ENCODE measurements around the gene LKAAEAR1. TPM values are rescaled to one million over a fixed set of nuclear protein-coding genes. Genes with fewer than 3 reads are reported as not detected.

LKAAEAR1 gene
- total RNA-seq, 1 donor from 2014 or later: not detected

DNA sequence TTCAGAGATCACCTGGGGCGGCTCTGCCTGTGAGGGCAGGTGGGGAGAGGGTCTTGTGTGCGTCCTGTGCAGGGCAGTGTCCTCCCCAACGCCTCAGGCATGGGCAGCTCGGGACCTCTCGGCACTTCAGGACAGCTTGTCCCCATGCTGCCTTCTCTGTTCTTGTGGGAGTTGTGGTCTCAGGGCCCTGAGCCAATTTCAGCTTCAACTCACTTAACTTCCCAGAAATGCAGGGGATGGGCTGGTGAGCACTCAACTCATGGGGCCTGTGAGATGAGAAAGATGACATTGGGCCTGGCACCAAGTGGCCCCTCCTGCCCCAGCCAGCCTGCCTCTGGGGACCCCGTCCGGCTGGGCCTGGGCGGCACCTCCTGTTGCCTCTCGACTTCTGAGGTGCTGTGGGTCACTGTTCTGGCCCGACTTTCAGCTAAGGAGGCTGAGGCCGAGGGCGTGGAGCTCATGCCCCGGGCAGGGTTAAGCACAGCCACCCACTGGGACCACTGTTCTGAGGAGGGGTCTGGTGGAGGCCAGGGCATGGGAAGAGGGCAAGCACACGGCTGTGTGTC, 11.6 kb downstream of the LKAAEAR1 start:
- DNase-seq (ENCODE audit: missing footprints) (peak; percentile 42), ATAC-seq (no peak)
- intact Hi-C loops (cut with DNase I): no loop called here

DNA sequence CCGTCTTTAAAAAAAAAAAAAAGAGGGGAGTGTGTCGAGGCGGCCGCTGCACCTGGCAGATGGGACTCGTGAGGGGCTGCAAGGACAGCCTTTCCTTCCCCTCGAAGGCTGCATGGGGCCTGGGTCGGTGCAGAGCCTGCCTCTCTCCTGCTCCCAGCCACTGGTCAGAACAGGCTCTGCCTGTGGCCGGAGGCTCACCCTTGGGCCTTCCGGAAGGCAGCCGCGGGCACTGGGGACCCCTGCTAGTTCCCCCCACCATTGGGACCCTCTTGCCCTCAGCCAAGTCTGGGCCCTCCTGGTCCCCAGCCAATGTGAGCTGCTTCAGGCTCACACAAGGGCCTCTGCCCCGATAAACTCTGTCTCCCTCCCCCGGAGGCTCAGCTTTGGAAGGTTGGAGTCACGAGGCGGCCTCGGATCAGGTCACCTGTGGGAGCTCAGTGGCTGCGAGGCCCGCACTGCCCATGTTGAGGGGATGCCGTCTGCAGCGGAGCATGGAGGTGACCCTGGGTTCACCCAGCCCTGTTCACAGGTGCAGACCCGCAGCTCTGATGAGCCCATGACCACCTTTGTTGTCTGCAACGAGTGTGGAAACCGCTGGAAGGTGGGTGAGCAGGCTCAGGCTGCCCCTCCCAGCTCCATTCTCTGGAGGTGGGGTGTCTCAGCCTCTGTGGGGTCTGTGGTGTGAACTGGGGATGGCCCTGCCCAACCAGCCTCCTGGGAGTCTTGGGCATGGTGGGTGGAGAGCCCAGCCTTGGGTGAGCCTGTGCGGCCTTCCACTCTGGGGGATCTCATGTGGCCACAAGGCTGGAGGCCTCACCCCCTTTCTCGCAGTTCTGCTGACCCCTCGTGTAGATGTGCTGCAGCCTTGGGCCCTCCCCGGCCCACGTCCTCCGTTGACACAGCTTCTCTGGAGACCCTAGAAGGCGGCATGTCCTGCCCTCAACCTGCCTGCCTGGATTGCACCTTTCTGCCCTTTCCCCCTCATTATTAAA, 12.6 kb downstream of the LKAAEAR1 start:
- intact Hi-C loops (cut with DNase I): no loop called here
- ATAC-seq (no peak), DNase-seq (ENCODE audit: missing footprints) (peak; percentile 58)

DNA sequence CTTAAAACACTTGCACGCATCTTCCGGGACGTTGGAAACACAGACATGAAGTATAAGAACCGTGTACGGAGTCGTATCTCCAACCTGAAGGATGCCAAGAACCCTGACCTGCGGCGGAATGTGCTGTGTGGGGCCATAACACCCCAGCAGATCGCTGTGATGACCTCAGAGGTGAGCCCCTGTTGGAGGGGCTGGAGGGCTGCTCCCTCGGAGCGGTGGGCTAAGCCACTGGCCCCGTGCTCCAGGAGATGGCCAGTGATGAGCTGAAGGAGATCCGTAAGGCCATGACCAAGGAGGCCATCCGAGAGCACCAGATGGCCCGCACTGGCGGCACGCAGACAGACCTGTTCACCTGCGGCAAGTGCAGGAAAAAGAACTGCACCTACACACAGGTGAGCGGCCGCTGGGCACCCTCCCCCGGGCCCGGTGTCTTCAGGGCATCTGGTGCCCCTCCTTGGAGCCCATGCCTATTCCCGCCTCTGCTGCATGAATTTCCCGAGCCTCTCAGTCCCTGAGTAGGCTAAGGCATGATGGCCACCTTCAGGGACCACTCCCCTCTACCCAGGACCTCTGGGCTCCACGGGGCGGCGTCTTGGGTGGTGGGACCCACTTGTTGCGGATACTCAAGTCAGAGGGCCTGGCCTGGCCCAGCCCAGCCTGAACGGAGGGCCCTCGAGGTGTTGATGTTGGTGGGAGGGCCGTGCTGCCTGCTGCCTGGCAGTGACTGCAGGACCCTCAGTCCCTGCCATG, 13.8 kb downstream of the LKAAEAR1 start:
- DNase-seq (ENCODE audit: missing footprints) (peak; percentile 34), ATAC-seq (no peak)
- intact Hi-C loops (cut with DNase I): no loop called here

DNA sequence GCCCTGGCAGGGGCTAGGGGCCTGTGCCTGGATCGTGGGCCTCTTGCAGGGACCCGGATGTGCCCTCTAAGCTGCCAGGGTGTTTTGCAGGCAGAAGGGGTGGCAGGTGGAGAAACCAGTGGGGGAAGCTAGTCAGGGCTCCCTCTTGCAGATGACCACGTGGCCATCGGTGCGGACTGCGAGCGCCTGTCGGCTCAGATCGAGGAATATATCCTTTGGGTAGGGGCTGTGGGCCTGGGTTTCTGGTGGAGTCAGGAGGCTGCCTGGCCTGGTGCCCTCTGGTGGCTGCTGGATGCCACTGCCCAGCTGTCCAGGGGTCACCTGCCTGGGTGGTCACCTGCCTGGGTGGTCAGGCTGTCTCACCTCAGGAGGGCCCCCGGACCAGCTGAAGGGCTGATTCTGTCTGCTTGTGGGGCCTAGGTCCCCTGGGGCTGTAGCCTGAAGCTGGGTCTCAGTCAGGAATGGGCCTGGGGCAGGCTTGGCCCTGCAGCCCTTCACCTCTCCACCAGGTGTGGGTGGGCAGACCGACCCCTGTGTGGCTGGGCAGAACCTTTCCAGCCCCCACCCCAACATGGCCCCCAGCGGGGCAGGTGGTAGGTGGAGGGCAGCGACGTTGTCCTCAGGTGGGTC, 14.5 kb downstream of the LKAAEAR1 start:
- intact Hi-C loops (cut with DNase I): no loop called here
- no peak for ATAC-seq
- DNase-seq (ENCODE audit: missing footprints): peak; percentile 50

DNA sequence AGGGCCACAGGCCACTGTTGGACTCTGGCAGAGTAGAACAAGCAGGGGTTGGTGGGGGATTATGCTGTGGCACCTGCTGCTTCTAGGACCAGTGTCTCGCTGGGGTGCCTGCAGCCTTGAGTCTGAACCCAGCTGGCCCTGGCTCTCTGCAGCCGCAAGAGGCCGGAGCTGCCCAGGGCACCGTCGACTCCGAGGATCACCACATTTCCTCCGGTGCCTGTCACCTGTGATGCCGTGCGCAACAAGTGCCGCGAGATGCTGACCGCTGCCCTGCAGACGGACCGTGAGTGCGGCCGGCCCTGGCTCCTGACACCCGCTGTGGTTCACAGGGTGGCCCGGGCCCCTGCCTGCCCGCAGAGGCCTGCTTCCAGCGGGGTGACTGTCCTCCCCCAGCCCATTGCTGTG, 15.0 kb downstream of the LKAAEAR1 start:
- no peak for ATAC-seq
- DNase-seq (ENCODE audit: missing footprints): no peak
- intact Hi-C loops (cut with DNase I): no loop called here

DNA sequence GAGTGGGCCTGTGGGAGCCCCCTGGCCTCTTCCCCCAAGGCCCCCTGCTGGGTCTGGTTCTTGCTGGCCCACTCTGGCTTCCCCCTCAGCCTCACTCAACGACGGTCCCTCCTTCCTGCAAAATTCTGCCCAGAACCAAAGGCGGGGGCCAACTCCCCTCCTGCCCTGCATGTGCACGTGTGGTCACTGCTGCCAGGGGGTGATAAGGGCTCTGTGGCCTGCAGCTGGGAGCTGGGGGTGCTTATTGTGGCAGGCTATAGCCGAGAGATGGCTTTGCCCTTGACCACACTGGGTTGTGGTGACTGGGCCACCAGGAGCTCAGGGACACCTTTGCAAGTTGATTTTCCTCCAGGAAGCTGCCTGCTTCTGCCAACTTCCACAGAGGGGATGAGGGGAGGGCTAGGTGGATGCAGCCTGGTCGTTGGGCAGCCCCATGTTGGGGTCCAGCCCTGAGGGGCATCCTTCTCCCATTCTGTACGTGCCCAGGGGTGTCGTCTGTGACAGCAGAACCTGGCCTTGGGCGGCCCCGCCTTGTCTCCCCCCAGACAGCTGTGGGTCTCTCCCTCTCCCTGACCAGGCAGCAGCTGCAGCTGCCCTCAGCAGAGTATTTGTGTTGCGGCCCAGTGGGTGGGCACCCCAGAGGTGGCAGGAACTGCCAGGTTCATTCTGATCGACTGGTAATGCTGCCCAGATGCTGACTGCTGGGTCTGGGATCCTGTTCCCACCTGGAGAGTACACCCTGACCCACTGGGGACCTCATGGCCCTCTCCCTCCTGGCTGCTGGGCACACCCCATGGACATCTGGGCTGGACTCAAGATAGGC, 15.6 kb downstream of the LKAAEAR1 start:
- intact Hi-C loops (cut with DNase I): no loop called here
- DNase-seq (ENCODE audit: missing footprints): no peak
- ATAC-seq: no peak

DNA sequence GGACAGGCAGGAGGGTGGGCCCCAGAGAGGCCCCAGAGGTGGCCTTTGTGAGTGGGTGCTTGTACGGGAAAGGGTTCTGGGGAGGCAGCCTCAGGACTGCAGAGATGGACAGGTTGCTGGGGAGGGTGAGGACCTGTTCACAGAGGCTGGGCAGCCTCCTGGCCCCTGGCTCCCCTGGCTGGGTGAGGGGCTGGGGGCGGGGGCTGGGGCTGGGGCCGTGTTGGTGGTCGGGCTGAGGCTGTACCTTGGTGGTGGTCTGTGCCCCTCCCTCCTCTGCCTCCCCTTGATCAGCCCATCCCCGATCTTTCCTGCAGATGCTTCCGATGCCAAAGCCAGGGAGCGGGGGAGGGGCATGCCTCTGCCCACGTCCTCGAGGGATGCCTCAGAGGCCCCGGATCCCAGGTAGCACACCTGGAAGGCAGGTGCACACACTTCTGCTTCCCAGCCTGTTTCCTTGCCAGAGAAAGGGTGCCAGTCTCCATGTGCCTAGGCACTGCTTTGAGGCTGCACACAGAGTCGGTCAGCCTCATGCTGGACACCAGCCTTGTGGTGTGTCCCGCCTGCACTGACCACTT, 16.4 kb downstream of the LKAAEAR1 start:
- no peak for DNase-seq (ENCODE audit: missing footprints)
- intact Hi-C loops (cut with DNase I): no loop called here

DNA sequence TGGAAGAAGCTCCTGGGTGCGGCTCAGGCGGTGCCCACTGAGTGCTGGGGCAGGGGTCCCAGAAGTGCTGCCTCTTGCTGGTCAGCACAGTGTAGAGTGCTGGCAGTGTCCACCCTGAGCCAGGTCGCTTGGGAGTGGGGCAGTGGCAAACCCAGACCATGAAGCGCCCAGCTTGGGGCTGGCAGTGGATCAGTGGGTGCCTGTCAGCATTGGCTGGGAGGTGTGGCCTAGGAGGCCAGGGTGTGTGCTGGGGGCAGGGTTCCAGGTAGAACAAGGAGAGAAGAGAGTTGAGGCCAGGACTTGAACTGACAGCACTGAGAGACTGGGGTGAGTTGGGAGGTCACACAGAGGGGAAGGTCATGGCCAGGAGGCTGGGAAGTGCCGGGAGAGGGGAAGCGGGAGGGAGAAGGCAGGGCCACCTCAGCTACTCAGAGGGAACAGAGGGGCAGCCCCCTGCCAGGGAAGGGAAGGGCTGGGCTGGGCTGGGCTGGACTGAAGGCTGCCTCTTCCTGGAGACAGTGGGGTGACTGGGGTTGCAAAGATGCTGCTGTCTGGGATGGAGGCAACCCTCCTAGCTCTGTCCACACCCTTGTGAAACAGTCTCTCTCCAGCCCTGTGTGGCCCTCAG, 17.1 kb downstream of the LKAAEAR1 start:
- ATAC-seq (no peak), DNase-seq (ENCODE audit: missing footprints) (no peak)
- intact Hi-C loops (cut with DNase I): no loop called here

More for the DNA sequence above, 16.4 kb downstream of the LKAAEAR1 start:
- no peak for ATAC-seq

DNA sequence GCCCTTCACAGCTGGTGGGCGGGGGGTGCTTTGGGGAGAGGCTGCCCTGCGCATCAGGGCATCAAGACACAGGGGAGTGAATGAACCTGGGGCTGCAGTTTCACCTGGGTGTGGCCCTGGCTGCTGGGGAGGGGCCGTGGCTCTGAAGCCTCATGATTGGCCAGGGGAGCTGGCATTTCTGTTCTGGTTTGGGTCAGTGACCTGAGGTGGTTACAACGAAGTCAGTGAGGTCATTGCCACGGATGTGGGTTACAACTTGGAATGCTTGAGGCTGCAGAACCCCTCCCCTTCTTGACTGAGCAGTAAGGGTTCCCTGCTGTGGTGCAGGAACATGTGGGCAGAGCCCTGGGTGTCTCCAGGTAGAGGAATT, 18.2 kb downstream of the LKAAEAR1 start:
- DNase-seq (ENCODE audit: missing footprints) (no peak), ATAC-seq (no peak)
- intact Hi-C loops (cut with DNase I): no loop called here

DNA sequence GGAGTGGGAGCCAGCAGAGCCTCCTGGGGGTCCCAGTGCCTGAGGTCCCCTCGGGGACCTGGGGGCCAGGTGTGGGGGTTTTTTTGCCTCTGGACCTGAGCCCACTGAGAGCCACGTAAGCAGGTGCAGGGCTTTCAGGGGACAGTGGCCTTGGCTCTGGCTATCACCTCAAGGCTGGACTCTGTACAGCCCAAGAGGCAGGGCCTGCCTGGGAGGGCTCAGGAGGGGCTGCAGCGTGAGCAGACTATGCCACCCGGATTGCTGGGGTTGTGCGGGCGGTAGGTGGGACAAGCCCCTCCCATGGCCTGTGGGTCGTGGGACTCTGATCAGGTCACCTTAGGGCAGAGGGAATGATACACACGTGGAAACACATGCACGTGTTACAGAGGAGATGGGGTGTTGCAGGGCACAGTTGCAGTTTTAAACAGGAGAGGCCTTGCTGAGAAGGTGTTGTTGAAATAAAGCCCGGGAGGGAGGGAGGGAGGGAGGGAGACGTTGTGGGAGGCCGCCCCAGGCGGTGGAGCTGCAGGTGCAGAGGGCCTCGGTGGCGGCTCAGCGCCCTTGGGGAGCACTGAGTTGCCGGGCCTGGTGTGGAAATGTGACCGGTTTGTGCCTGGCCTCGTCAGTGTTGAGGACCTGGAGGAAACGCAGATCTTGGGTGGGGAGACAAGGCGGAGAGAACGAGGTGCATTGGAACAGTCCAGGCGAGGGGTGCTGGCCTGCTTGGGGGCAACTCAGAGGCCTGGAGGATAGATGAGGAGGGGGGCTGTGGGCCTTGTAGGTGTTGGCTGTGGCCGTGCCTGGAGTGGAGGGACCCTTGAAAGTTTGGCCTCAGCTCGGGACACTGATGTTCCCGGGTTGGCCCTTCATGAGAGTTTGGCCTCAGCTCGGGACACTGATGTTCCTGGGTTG, 18.9 kb downstream of the LKAAEAR1 start:
- no peak for ATAC-seq
- intact Hi-C loops (cut with DNase I): no loop called here
- no peak for DNase-seq (ENCODE audit: missing footprints)

DNA sequence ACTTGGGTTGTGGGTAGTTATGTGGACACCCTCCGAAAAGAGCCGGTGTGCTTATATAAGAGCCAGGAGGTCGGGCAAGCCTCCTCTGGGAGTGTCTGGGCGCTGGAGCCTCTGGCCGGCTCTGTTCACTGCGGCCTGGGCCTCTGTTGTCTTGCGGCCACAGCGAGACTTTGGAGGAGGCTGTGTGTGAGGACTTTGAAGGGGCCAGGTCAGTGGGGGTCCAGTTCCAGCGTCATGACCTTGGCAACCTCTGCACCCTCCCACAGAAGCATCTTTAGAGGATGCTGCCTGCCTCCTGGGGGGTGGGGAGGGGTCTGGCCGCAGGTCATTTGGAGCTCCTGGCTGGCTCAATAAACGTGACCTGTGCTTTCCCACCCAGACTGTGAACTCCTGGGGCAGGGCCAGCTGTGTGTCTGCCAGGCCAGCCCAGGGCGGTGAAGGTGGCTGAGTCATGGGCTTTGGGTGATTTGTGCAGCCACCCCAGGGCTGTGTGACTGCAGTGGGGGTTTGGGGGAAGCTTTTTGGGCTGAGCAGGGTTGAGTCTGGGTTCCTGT, 20.0 kb downstream of the LKAAEAR1 start:
- intact Hi-C loops (cut with DNase I): no loop called here
- DNase-seq (ENCODE audit: missing footprints): no peak
- no peak for ATAC-seq

DNA sequence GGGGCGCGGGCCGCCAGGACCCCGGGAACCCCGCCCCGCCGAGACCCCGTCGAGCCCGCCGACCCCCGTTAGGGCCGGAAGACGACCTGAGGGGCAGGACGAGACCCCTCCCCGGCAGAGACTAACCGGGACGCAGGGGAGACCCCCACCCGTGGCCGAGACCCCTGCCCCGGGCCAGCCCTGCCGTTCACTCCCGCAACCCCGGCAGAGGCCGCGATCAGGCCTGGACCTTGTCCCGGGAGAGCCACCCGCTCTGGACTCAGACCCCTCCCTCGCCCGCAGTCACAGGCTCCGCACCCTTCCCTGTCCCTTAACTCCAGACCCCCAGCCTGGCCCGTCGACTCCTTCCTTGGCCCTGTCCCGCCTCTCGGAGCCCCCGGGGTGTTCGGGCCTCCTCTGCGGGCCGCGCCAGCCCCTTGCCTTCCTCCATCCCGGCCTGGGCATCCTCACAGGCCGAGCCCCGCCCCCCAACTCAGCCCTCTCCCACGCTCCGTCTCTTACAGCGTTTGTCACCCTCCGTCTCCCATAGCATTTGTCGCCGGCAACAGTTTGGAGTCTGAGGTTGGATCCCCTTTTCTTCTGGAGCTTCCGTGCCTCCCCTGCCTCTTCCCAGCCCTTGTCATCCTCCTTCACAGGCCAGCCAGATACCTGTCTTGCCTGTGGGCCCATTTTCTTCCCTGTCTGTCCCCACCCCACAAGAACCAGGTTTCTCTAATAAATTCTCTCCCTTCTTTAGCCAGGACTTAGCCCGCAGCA, 20.6 kb downstream of the LKAAEAR1 start:
- no peak for DNase-seq (ENCODE audit: missing footprints)
- intact Hi-C loops (cut with DNase I): no loop called here

DNA sequence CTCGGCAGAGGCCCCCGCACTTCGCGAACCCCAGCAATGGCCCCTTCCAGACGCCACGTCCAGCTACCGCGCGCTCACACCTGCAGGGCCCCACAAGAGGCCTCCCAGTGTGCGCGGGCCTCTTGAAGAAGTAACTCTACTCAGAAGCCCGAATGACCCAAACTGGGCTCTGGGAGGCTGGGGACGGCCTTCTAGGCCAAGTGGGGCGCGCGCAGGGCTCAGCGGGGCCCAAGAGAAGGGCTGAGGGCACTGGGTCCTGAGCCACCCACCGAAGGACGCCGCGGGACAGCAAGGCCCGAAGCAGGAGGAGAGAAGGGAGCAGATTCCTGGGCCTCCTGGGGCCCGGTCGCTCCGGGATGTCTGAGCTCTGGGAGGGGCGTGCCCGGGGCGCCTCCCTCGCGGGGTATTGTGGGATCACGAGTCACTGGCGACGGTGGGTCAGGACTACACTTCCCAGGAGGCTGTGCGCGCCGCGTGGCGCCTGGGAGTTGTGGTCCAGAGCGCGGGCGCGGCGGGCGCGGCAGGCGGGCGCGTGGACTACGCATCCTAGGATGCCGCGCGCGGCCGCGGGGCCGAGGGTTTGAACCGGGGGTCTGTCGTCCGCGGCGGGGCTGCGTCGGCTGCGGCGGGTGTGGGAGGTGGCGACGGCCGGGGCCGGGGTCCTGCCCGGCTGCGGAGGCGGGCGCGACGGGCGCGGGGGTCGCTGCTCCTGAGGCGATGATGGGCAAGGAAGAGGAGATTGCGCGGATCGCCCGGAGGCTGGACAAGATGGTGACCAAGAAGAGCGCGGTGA, 21.4 kb downstream of the LKAAEAR1 start, which contains the start of gene TCEA2:
TSS of gene TCEA2 (plus strand) at position 603 of the 793 bp plus-strand sequence. CDS start at position 718, 115 bp downstream.
- peak; percentile 98 for ATAC-seq
- DNase-seq (ENCODE audit: missing footprints): peak; percentile 99
- intact Hi-C loops (cut with DNase I): no loop called here

More for the DNA sequence above, 20.6 kb downstream of the LKAAEAR1 start:
- no peak for ATAC-seq

DNA sequence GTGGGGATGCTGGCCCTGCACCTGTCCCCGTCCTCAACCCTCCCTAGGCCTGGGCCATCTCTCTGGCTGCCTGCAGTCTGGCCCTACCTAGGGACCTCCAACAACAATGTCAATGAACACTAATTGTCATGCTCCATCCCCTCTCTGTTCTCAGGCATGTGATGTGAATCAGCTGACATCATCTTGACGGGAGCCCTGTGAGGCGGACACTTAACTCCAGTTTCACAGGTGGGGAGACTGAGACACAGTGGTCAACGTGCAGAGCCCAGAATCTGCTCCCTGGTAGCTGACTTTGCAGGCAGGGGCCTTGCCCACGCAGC, 22.0 kb downstream of the LKAAEAR1 start:
- intact Hi-C loops (cut with DNase I): no loop called here

DNA sequence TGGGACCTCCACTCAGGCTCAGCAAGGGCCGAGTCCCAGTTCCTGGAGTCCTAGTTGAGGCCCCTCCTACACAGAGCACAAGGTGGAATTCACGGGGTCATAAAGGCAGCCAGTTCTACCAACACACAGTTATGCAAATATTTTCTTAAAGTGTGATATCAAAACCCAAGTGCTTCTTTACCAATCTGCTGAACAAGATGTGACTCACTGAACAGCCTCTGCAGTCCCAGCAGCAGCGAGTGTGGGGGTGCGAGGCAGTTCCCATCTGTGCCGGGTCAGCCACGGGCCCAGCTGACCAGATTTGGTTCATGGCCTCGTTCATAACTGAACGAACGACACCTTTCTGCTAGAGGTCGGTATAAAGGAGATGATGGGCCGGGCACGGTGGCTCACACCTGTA, 25.7 kb downstream of the LKAAEAR1 start:
- DNase-seq (ENCODE audit: missing footprints): no peak
- ATAC-seq: no peak
- intact Hi-C loops (cut with DNase I): loop anchor here (10.0 kb wide), 1 partner anchor 204 kb away; no protein-coding TSS in a partner anchor

More for the DNA sequence above, 22.0 kb downstream of the LKAAEAR1 start:
- no peak for DNase-seq (ENCODE audit: missing footprints)
- ATAC-seq: no peak

Data from Right ventricle myocardium inferior (tissue), 1 donor.